Activated CD8-positive, alpha-beta memory T cell treated with anti-CD3 and anti-CD28 coated beads, Interleukin-2, amount 50 U/mL, for 24 hours (primary cell): Measurements from ENCODE around the gene GPC5.
"Not testable (repeated sequence)": the region's sequence is repeated elsewhere in the genome, so short reads cannot be mapped to it uniquely, and the experiment has no call there.

ENCODE experiments used
- DNase-seq: peaks from one replicate; pipeline ENCODE4 v3.0.0-alpha.2; 2020; ENCODE audit errors: extremely low read depth

The GPC5 gene

DNA sequence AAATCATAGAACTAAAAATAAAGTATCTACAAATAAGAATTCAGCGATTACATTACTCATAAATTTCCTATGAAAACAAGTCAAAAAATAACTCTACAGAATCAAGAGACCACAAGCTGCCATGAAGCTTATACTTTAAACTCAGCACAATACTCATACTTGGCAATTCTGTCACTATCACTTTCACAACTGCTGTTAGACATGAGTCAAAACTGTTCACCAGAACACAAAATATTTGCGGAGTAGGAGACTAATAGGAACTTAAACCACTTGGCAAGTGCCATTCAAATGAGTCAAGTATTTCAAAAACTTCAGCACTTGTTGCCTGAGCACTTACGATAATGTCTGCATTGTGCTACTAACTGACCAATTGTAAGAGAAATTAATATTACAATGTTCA, 1440.4 kb downstream of the GPC5 start:
- DNase-seq = no peak

- no peak for DNase-seq
Observed at GRCh38 chr13:92842145-92842544, 1443.7 kb downstream of the GPC5 start.

GRCh38 chr13:92843549-92843948, 1445.1 kb downstream of the GPC5 start:
- DNase-seq = no peak

GRCh38 chr13:92849381-92849780, 1451.0 kb downstream of the GPC5 start:
- DNase-seq = no peak

GRCh38 chr13:92864584-92865284, 1466.3 kb downstream of the GPC5 start:
- no peak for DNase-seq

DNA sequence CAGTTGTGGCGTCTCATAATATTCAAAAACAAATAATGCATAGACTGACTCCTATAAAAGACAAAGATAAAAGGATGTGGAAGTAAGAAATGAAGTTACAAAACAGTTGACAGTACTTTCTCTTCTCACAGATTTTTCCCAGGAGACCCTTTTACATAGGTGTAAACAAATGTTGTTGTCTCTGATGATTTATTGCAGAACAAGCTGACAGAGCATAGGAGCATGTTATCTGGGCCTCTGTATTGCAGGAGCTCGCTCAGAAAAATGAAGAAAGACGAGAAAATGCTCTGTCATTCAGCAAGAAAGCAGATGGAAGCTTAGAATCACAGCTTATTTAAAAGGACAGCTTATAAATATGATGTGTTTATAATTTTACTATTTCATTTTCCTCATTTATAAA, 1474.6 kb downstream of the GPC5 start:
- no peak for DNase-seq

- no peak for DNase-seq
Observed at GRCh38 chr13:92886535-92887077, 1488.2 kb downstream of the GPC5 start.

GRCh38 chr13:92894447-92894846, 1496.0 kb downstream of the GPC5 start:
- DNase-seq = no peak

GRCh38 chr13:92896842-92897241, 1498.4 kb downstream of the GPC5 start:
- no peak for DNase-seq

DNA sequence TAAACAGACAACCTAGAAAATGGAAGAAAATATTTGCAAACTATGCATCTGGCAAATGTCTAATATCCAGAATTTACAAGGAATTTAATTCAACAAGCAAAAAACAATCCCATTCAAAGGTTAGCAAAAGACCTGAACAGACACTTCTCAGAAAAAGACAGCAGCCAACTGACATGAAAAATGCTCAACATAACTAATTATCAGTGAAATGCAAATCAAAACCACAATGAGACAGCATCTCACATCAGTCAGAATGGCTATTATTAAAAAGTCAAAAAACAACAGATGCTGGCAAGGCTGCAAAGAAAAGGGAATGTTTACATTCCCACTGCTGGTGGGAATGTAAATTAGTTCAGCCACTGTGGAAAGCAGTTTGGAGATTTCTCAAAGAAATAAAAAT, 1500.5 kb downstream of the GPC5 start:
- not testable (repeated sequence) for DNase-seq

DNA sequence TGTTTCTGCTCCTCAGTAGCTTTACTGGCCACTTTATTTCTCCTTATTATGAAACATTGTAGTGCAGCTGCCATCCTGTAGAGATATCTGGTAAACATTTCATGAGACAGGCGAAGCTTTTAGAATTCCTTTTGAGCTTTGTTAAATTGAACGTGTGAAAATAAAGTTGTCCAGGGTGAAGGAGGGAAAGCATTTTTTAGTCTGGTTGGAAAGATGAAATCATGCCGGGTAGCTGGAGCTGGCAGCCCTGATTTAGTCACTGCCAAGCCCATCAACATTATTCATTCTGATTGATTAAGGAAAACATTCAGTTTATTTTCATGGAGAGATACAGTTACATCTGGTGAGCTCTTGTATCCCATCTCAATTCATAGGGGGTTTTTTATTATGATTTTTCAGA, 1502.0 kb downstream of the GPC5 start:
- no peak for DNase-seq

DNA sequence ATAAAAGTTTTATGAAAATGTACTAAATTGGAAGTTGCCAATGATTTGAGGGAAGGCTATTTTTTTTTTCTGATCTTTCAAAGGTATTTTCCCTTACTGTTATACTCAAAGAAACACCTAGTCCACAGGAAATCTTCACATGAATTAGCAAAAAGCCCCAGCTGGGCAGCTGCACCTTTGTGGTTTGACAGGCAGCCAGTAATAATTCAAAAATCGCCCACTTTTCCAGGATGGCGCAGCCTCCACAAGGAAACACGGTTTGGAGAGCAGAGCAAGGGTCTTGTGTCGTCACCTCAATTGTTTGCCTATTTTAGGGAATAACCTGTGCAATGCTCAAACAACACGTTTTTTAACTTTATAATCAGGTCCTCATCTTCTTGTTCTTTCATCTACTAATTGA, 1503.3 kb downstream of the GPC5 start:
- DNase-seq = no peak

DNA sequence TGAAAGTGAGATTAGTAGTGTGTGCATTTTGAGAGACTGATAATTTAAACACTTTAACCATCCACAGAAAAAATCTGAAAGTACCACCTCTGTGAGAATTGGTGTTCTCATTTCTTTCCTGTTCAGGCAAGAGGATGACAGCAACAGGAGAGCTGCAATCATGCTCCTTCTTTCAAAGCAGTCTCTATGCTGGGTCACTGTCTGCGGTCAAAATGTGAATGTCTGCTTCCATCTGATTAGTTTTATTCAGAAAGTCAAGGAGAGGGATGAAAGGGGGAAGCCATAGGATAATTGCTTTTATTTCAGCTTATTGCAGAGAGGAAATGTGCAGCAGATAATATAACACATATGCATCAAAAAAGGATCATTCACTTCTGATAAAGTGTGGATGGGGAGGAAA, 1514.2 kb downstream of the GPC5 start:
- DNase-seq = no peak

GRCh38 chr13:92913840-92914239, 1515.4 kb downstream of the GPC5 start:
- DNase-seq = no peak
